DOHH2 (cell line): ENCODE data around the gene FUOM.

Experiments
- H3F3A ChIP-seq: fragments of 200-600 bp; sonication (generic), shearing (Covaris generic); 2 replicates; pipeline ENCODE4 v1.6.0; 2016; ENCODE audit warnings: antibody characterized with exemption, mild to moderate bottlenecking; ENCODE audit not compliant: control insufficient read depth, insufficient read depth
- H3K27ac ChIP-seq: fragments of 200-600 bp; sonication (generic); 2 replicates; pipeline ENCODE4 v1.5.1; 2014; ENCODE audit warnings: low read depth, mild to moderate bottlenecking, low read length, moderate library complexity
- H3K27me3 ChIP-seq: fragments of 200-600 bp; sonication (generic); 2 replicates; pipeline ENCODE4 v1.6.1; 2014; ENCODE audit warnings: mild to moderate bottlenecking, low read length, mixed read lengths; ENCODE audit not compliant: control insufficient read depth
- H3K36me3 ChIP-seq: fragments of 200-600 bp; sonication (generic); 2 replicates; pipeline ENCODE4 v1.6.1; 2014; ENCODE audit warnings: mild to moderate bottlenecking, low read length, moderate library complexity, mixed read lengths; ENCODE audit not compliant: control insufficient read depth
- H3K4me1 ChIP-seq: fragments of 200-600 bp; sonication (generic); 2 replicates; pipeline ENCODE4 v1.6.1; 2014; ENCODE audit warnings: mild to moderate bottlenecking, low read length, mixed read lengths; ENCODE audit not compliant: control insufficient read depth
- H3K4me2 ChIP-seq: fragments of 200-600 bp; sonication (generic); 2 replicates; pipeline ENCODE4 v1.6.0; 2014; ENCODE audit warnings: mild to moderate bottlenecking, low read length, moderate library complexity
- H3K4me3 ChIP-seq: fragments of 200-600 bp; sonication (generic); 2 replicates; pipeline ENCODE4 v1.5.1; 2014; ENCODE audit warnings: mild to moderate bottlenecking, low read length, mixed read lengths
- H3K79me2 ChIP-seq: fragments of 200-600 bp; sonication (generic); 2 replicates; pipeline ENCODE4 v1.6.1; 2014; ENCODE audit warnings: mild to moderate bottlenecking, low read length, mixed read lengths; ENCODE audit not compliant: control insufficient read depth
- H3K9me2 ChIP-seq: fragments of 200-600 bp; sonication (generic); replicated peaks from 2 replicates; pipeline ENCODE4 v1.6.1; 2014; ENCODE audit warnings: mild to moderate bottlenecking, low read length, mixed read lengths; ENCODE audit not compliant: control insufficient read depth
- H3K9me3 ChIP-seq: fragments of 200-600 bp; sonication (generic); 2 replicates; pipeline ENCODE4 v1.6.1; 2014; ENCODE audit warnings: antibody characterized with exemption, low read length, mixed read lengths; ENCODE audit not compliant: control insufficient read depth, insufficient read depth
- H4K20me1 ChIP-seq: fragments of 200-600 bp; sonication (generic); 2 replicates; pipeline ENCODE4 v1.6.0; 2014; ENCODE audit warnings: low read depth, mild to moderate bottlenecking, antibody characterized with exemption, low read length, moderate library complexity; ENCODE audit not compliant: control insufficient read depth, insufficient read depth
- CTCF ChIP-seq: fragments of 200-600 bp; sonication (generic); IDR thresholded peaks from one replicate; pipeline ENCODE4 v1.5.1; 2014; ENCODE audit warnings: antibody characterized with exemption, mild to moderate bottlenecking, low read depth, low read length; ENCODE audit not compliant: poor library complexity, severe bottlenecking
- EZH2phosphoT487 ChIP-seq: fragments of 200-600 bp; sonication (generic); IDR thresholded peaks from 2 replicates; pipeline ENCODE4 v1.6.1; 2017; ENCODE audit warnings: borderline replicate concordance, mild to moderate bottlenecking, antibody characterized with exemption, low read length, moderate library complexity, mixed read lengths

Gene FUOM

DNA sequence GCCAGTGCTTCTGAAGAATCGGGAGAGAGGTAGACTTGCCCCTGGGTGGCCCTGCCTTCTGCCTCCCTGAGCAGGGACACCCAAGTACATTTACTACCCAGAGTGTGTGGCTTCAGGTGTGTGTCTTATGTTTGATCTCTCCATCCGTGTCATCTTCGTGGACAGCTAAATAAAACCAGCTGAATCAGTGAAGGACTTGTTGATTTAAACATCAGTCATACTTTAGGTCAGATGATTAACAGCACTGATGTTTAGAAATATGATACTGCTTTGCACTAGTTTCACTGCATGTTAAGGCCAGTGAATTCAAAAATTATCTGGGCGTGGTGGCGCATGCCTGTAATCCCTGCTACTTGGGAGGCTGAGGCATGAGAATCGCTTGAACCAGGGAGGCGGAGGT, 40.1 kb upstream of the FUOM start:
- Histone ChIP-seq H3K27ac (no peak overlapping the region), H3K36me3 (peaks cover 72% of the 10 kb centered on the region), H3K4me3 (no peak overlapping the region), H3K9me3 (no peaks in the 10 kb centered on the region), H3K4me1 (peaks cover 18% of the 10 kb centered on the region), H3K9me2 (no peaks in the 10 kb centered on the region), H4K20me1 (peaks cover 5% of the 10 kb centered on the region; the same call in 1 of the 2 replicates), H3K79me2 (peaks cover 72% of the 10 kb centered on the region), H3K4me2 (no peak overlapping the region), H3K27me3 (no peaks in the 10 kb centered on the region), H3F3A (no peaks in the 10 kb centered on the region)
- TF ChIP-seq EZH2phosphoT487 (no peak), CTCF (no peak)

- Histone ChIP-seq H3K9me3 (no peaks in the 10 kb centered on the region), H3K4me2 (peak overlapping the region; percentile 86), H4K20me1 (peaks cover 5% of the 10 kb centered on the region; the same call in 1 of the 2 replicates), H3K4me3 (0 out of 2 replicates have a peak overlapping the region, but pooled peaks have one; percentile 83), H3K9me2 (no peaks in the 10 kb centered on the region), H3K36me3 (peaks cover 60% of the 10 kb centered on the region), H3F3A (no peaks in the 10 kb centered on the region), H3K27me3 (no peaks in the 10 kb centered on the region), H3K4me1 (peaks cover 36% of the 10 kb centered on the region), H3K27ac (no peak overlapping the region), H3K79me2 (peaks cover 64% of the 10 kb centered on the region)
- TF ChIP-seq CTCF (no peak), EZH2phosphoT487 (no peak)
These were observed 38.3 kb upstream of the FUOM start for GRCh38 chr10:133396035-133396624.

GRCh38 chr10:133394801-133395221, 37.0 kb upstream of the FUOM start:
- Histone ChIP-seq H3K9me3 (no peaks in the 10 kb centered on the region), H3K27ac (peak overlapping the region; percentile 59), H3K4me2 (peak overlapping the region; percentile 86), H3K9me2 (no peaks in the 10 kb centered on the region), H3K36me3 (peaks cover 54% of the 10 kb centered on the region), H3K79me2 (peaks cover 53% of the 10 kb centered on the region), H3K4me3 (peak overlapping the region; percentile 83), H3F3A (peaks cover 9% of the 10 kb centered on the region), H3K27me3 (no peaks in the 10 kb centered on the region), H3K4me1 (peaks cover 49% of the 10 kb centered on the region), H4K20me1 (peaks cover 5% of the 10 kb centered on the region; the same call in 1 of the 2 replicates)
- TF ChIP-seq EZH2phosphoT487 (no peak), CTCF (no peak)
